Measurements from ENCODE around the gene TOE1.
"Not testable (repeated sequence)": the region's sequence is repeated elsewhere in the genome, so short reads cannot be mapped to it uniquely, and the experiment has no call there.

The TOE1 gene

GRCh38 chr1:45360981-45361380 is 21.0 kb downstream of the TOE1 start:
- not testable (repeated sequence) for H3K36me3 ChIP-seq (ENCODE audit: control insufficient read depth in 2 of 2, insufficient read depth in 1 of 2, low read length in 2 of 2); H3K4me3 ChIP-seq (ENCODE audit: low read depth, low read length); H3K27ac ChIP-seq (ENCODE audit: extremely low read depth, low read depth, low read length); H3K4me1 ChIP-seq (ENCODE audit: control insufficient read depth, insufficient read depth, low read length); H3K9me3 ChIP-seq (ENCODE audit: control insufficient read depth, insufficient read depth, low read depth, low read length)
- ChIA-PET CTCF (interaction anchor here (0.7 to 11.2 kb wide), 10 partner anchors 9 to 523 kb away, joined by 3 to 157 read pairs (median 4); partner anchors contain the start of genes CCDC163, MMACHC and TESK2), POLR2A (interaction anchor here (0.6 to 1.2 kb wide), 3 partner anchors 130 to 286 kb away, joined by 3 to 4 read pairs (median 4); partner anchors contain the start of genes PRDX1 and TESK2)
- TF ChIP-seq KLF1 (tag by site-specific recombination; IDR thresholded peaks at IDR 0.05) (peak; percentile 74), CTCF (tag by site-specific recombination; IDR thresholded peaks at IDR 0.05) (0 out of 2 replicates have a peak, but pooled peaks have one; percentile 5)

GRCh38 chr1:45364294-45364693 is 24.3 kb downstream of the TOE1 start:
- Histone ChIP-seq H3K36me3 (ENCODE audit: control insufficient read depth in 2 of 2, insufficient read depth in 1 of 2, low read length in 2 of 2) (no peaks in the 10 kb centered on the region), H3K4me3 (ENCODE audit: low read depth, low read length) (no peak overlapping the region), H3K9me3 (ENCODE audit: control insufficient read depth, insufficient read depth, low read depth, low read length) (no peaks in the 10 kb centered on the region), H3K27ac (ENCODE audit: extremely low read depth, low read depth, low read length) (no peak overlapping the region), H3K4me1 (ENCODE audit: control insufficient read depth, insufficient read depth, low read length) (no peaks in the 10 kb centered on the region)
- CTCF ChIA-PET, result interaction anchor here (0.6 to 11.2 kb wide), 2 partner anchors 128 to 346 kb away, joined by 3 to 157 read pairs; partner anchors contain the start of gene TESK2
- POLR2A ChIA-PET, result interaction anchor here (0.5 kb wide), 1 partner anchor 12 kb away, joined by 6 read pairs; no protein-coding TSS in a partner anchor
- TF ChIP-seq ZNF24 (tag by site-specific recombination; IDR thresholded peaks at IDR 0.05), result no peak
- peak; percentile 94 for TF ChIP-seq ZNF548 (tag by site-specific recombination; IDR thresholded peaks at IDR 0.05)
- TF ChIP-seq PRDM2 (tag by site-specific recombination; IDR thresholded peaks at IDR 0.05; ENCODE audit: borderline replicate concordance), result no peak
- TF ChIP-seq KLF9 (tag by site-specific recombination; IDR thresholded peaks at IDR 0.05; ENCODE audit: low read depth), result no peak
- no peak for TF ChIP-seq ZNF549 (tag by site-specific recombination; IDR thresholded peaks at IDR 0.05)
- no peak for TF ChIP-seq ZNF664 (tag by site-specific recombination; IDR thresholded peaks at IDR 0.05)
- TF ChIP-seq ZNF146 (tag by site-specific recombination; IDR thresholded peaks at IDR 0.05), result no peak

- Histone ChIP-seq H3K4me1 (ENCODE audit: control insufficient read depth, insufficient read depth, low read length) (no peaks in the 10 kb centered on the region), H3K27ac (ENCODE audit: extremely low read depth, low read depth, low read length) (no peak overlapping the region), H3K36me3 (ENCODE audit: control insufficient read depth in 2 of 2, insufficient read depth in 1 of 2, low read length in 2 of 2) (no peaks in the 10 kb centered on the region), H3K9me3 (ENCODE audit: control insufficient read depth, insufficient read depth, low read depth, low read length) (no peaks in the 10 kb centered on the region), H3K4me3 (ENCODE audit: low read depth, low read length) (no peak overlapping the region)
- CTCF ChIA-PET, result interaction anchor here (11.2 kb wide), 1 partner anchor 127 kb away, joined by 157 read pairs; the partner anchor contains the start of gene TESK2
- POLR2A ChIA-PET, result interaction anchor here (0.5 kb wide), 1 partner anchor 11 kb away, joined by 6 read pairs; no protein-coding TSS in a partner anchor
- TF ChIP-seq TRIM28 (IDR thresholded peaks at IDR 0.05; ENCODE audit: borderline replicate concordance, low read length), result no peak
- no peak for TF ChIP-seq ZNF488 (tag by site-specific recombination; IDR thresholded peaks at IDR 0.05)
- TF ChIP-seq ZNF610 (tag by site-specific recombination; IDR thresholded peaks at IDR 0.05; ENCODE audit: borderline replicate concordance), result no peak
- TF ChIP-seq ZNF132 (tag by site-specific recombination; IDR thresholded peaks at IDR 0.05; ENCODE audit: borderline replicate concordance), result no peak
- no peak for TF ChIP-seq PRDM6 (tag by site-specific recombination; IDR thresholded peaks at IDR 0.05)
- no peak for TF ChIP-seq ELK4 (IDR thresholded peaks at IDR 0.05; ENCODE audit: borderline replicate concordance, low read depth, low read length)
- TF ChIP-seq ZNF112 (tag by site-specific recombination; IDR thresholded peaks at IDR 0.05), result no peak
- no peak for TF ChIP-seq GLIS2 (tag by site-specific recombination; IDR thresholded peaks at IDR 0.05)
- TF ChIP-seq ZNF561 (tag by site-specific recombination; IDR thresholded peaks at IDR 0.05; ENCODE audit: borderline replicate concordance), result no peak
- TF ChIP-seq YY1 (tag by site-specific recombination; IDR thresholded peaks at IDR 0.05), result no peak
- no peak for TF ChIP-seq ZNF2 (tag by site-specific recombination; IDR thresholded peaks at IDR 0.05)
Observed at GRCh38 chr1:45365051-45365450, 25.1 kb downstream of the TOE1 start.

Measured in HEK293 (cell line).